Neural cell (in vitro differentiated cells): ENCODE measurements around the gene PEAR1. TPM values are rescaled to one million over a fixed set of nuclear protein-coding genes. Genes with fewer than 3 reads are reported as not detected.

Experiments used
- H2AFZ ChIP-seq: fragments of 200-600, 300-800 bp; sonication (generic), shearing (Covaris generic); 2 replicates; pipeline ENCODE4 v1.6.0; 2014; ENCODE audit warnings: low read depth, mild to moderate bottlenecking, antibody characterized with exemption, low read length, moderate library complexity
- H3F3A ChIP-seq: fragments of 200-600 bp; shearing (Covaris generic); 2 replicates; pipeline ENCODE4 v1.6.1; 2016; ENCODE audit warnings: mild to moderate bottlenecking, moderate library complexity, mixed read lengths, antibody characterized with exemption, low read length; ENCODE audit not compliant: insufficient read depth, poor library complexity, severe bottlenecking
- H3K27ac ChIP-seq: fragments of 200-600, 300-800 bp; sonication (generic), shearing (Covaris generic); 2 replicates; pipeline ENCODE4 v1.5.1; 2014; ENCODE audit warnings: mild to moderate bottlenecking, low read length, moderate library complexity
- H3K27me3 ChIP-seq: fragments of 300-800, 200-600 bp; sonication (generic), shearing (Covaris generic); 2 replicates; pipeline ENCODE4 v1.6.0; 2014; ENCODE audit warnings: mild to moderate bottlenecking, low read depth, low read length, moderate library complexity; ENCODE audit not compliant: insufficient read depth
- H3K36me3 ChIP-seq: fragments of 300-800, 200-600 bp; sonication (generic), shearing (Covaris generic); 2 replicates; pipeline ENCODE4 v1.5.1; 2014; ENCODE audit warnings: mild to moderate bottlenecking, antibody characterized with exemption, low read length, moderate library complexity; ENCODE audit not compliant: insufficient read depth
- H3K4me2 ChIP-seq: fragments of 300-800, 200-600 bp; sonication (generic), shearing (Covaris generic); 2 replicates; pipeline ENCODE4 v1.6.0; 2014; ENCODE audit warnings: mild to moderate bottlenecking, low read length
- H3K4me3 ChIP-seq: fragments of 300-800, 200-600 bp; sonication (generic), shearing (Covaris generic); 2 replicates; pipeline ENCODE4 v1.5.1; 2014; ENCODE audit warnings: mild to moderate bottlenecking, low read length, moderate library complexity
- H3K79me2 ChIP-seq: fragments of 200-600 bp; shearing (Covaris generic); replicated peaks from 2 replicates; pipeline ENCODE4 v1.6.0; 2014; ENCODE audit warnings: mild to moderate bottlenecking, low read length, moderate library complexity; ENCODE audit not compliant: insufficient read depth
- H3K9ac ChIP-seq: fragments of 300-800, 200-600 bp; sonication (generic), shearing (Covaris generic); 2 replicates; pipeline ENCODE4 v1.6.1; 2016; ENCODE audit warnings: mild to moderate bottlenecking, low read length, mixed read lengths
- H3K9me2 ChIP-seq: fragments of 200-600 bp; shearing (Covaris generic); 2 replicates; pipeline ENCODE4 v1.6.1; 2016; ENCODE audit warnings: mild to moderate bottlenecking, low read length, mixed read lengths; ENCODE audit not compliant: insufficient read depth
- H3K9me3 ChIP-seq: fragments of 200-600, 300-800 bp; sonication (generic), shearing (Covaris generic); 2 replicates; pipeline ENCODE4 v1.6.1; 2016; ENCODE audit warnings: mild to moderate bottlenecking, mixed run types, low read length, moderate library complexity, mixed read lengths
- H4K20me1 ChIP-seq: fragments of 200-600 bp; shearing (Covaris generic); 2 replicates; pipeline ENCODE4 v1.6.1; 2016; ENCODE audit warnings: mild to moderate bottlenecking, mixed run types; ENCODE audit not compliant: insufficient read depth
- CTCF ChIP-seq: fragments of 450-650 bp; IDR thresholded peaks from 2 replicates; pipeline ENCODE4 v1.5.1; 2014; ENCODE audit warnings: antibody characterized with exemption, mild to moderate bottlenecking, moderate library complexity; ENCODE audit not compliant: poor library complexity, severe bottlenecking
- EP300 ChIP-seq: fragments of 450-650 bp; conservative IDR thresholded peaks from 2 replicates; pipeline ENCODE4 v1.6.1; 2014; ENCODE audit warnings: antibody characterized with exemption, mild to moderate bottlenecking, moderate library complexity; ENCODE audit not compliant: poor library complexity, severe bottlenecking
- EZH2 ChIP-seq: fragments of 200-600, 300-800 bp; shearing (Covaris generic), sonication (generic); IDR thresholded peaks from 2 replicates; pipeline ENCODE4 v1.6.1; 2014; ENCODE audit warnings: antibody characterized with exemption, low read length, borderline replicate concordance, mild to moderate bottlenecking; ENCODE audit not compliant: insufficient read depth, poor library complexity, severe bottlenecking
- MXI1 ChIP-seq: fragments of 450-650 bp; conservative IDR thresholded peaks from 2 replicates; pipeline ENCODE4 v1.6.1; 2014; ENCODE audit warnings: antibody characterized with exemption, mild to moderate bottlenecking; ENCODE audit not compliant: poor library complexity, severe bottlenecking
- POLR2AphosphoS5 ChIP-seq: IDR thresholded peaks from 2 replicates; pipeline ENCODE4 v1.6.1; 2012
- RAD21 ChIP-seq: fragments of 450-650 bp; conservative IDR thresholded peaks from 2 replicates; pipeline ENCODE4 v1.6.1; 2014; ENCODE audit warnings: antibody characterized with exemption, mild to moderate bottlenecking, moderate library complexity
- REST ChIP-seq: IDR thresholded peaks from 2 replicates; pipeline ENCODE4 v1.6.1; 2012; ENCODE audit warnings: borderline replicate concordance
- SMC3 ChIP-seq: fragments of 450-650 bp; conservative IDR thresholded peaks from 2 replicates; pipeline ENCODE4 v1.6.1; 2014; ENCODE audit warnings: antibody characterized with exemption, mild to moderate bottlenecking, moderate library complexity; ENCODE audit not compliant: poor library complexity
- TAF1 ChIP-seq: IDR thresholded peaks from 2 replicates; pipeline ENCODE4 v1.6.1; 2012; ENCODE audit warnings: low read depth
- polyA plus RNA-seq: library from polyadenylated mRNA; depleted of rRNA; stranded (reverse); fragments of >200 nt; gene quantifications from 2 replicates; pipeline ENCODE4 v1.2.3, GENCODE V29; 2014

Gene PEAR1
- polyA plus RNA-seq, 1 donor from 2014 or later, result not detected

GRCh38 chr1:156947818-156948525, 54.5 kb downstream of the PEAR1 start:
- H2AFZ ChIP-seq, result no peak overlapping the region
- H3K27me3 ChIP-seq, result no peaks in the 10 kb centered on the region
- H3K4me3 ChIP-seq, result no peak overlapping the region
- TF ChIP-seq SMC3 (no peak), TAF1 (no peak), MXI1 (no peak), EP300 (no peak), CTCF (no peak), REST (no peak), EZH2 (no peak), RAD21 (no peak), POLR2AphosphoS5 (no peak)
- H3K27ac ChIP-seq, result no peak overlapping the region
- H3K9me2 ChIP-seq, result no peaks in the 10 kb centered on the region
- H3K9me3 ChIP-seq, result no peaks in the 10 kb centered on the region
- no peak overlapping the region for H3K4me2 ChIP-seq
- peaks cover 23% of the 10 kb centered on the region for H3K36me3 ChIP-seq
- H3K79me2 ChIP-seq, result no peaks in the 10 kb centered on the region
- no peaks in the 10 kb centered on the region for H4K20me1 ChIP-seq
- no peak overlapping the region for H3K9ac ChIP-seq
- H3F3A ChIP-seq, result no peaks in the 10 kb centered on the region

GRCh38 chr1:156948708-156949107, 55.2 kb downstream of the PEAR1 start:
- no peak overlapping the region for H3K9ac ChIP-seq
- no peaks in the 10 kb centered on the region for H3K79me2 ChIP-seq
- H3K27ac ChIP-seq, result no peak overlapping the region
- H3K9me3 ChIP-seq, result no peaks in the 10 kb centered on the region
- no peaks in the 10 kb centered on the region for H4K20me1 ChIP-seq
- no peak overlapping the region for H3K4me3 ChIP-seq
- no peaks in the 10 kb centered on the region for H3K27me3 ChIP-seq
- peaks cover 18% of the 10 kb centered on the region for H3K36me3 ChIP-seq
- no peak overlapping the region for H3K4me2 ChIP-seq
- no peak for TF ChIP-seq EZH2
- TF ChIP-seq MXI1, result no peak
- TF ChIP-seq SMC3, result no peak
- TF ChIP-seq REST, result no peak
- TF ChIP-seq TAF1, result no peak
- TF ChIP-seq CTCF, result no peak
- no peak for TF ChIP-seq POLR2AphosphoS5
- no peak for TF ChIP-seq EP300
- TF ChIP-seq RAD21, result no peak
- H3K9me2 ChIP-seq, result no peaks in the 10 kb centered on the region
- H3F3A ChIP-seq, result no peaks in the 10 kb centered on the region
- H2AFZ ChIP-seq, result no peak overlapping the region
